OCI-LY7 (cell line): Measurements from ENCODE around the gene DST. TPM values are rescaled to one million over a fixed set of nuclear protein-coding genes. Genes with fewer than 3 reads are reported as not detected.

Experiments
- BruUV-seq: library from RNA; stranded (reverse); fragments of 400-500 nt; replicated peaks from 2 replicates; lab custom pipeline; 2021; lab: Mats Ljungman, UMichigan
- CTCF ChIA-PET: fragments of 300-600 bp; sonication (Branson Sonifier 250); formaldehyde crosslinking; loops from one replicate; lab custom pipeline; 2022; ENCODE audit warnings: antibody characterized with exemption; ENCODE audit not compliant: unreplicated experiment; lab: Charles Lee
- POLR2A ChIA-PET: fragments of 300-600 bp; sonication (Branson Sonifier 250); formaldehyde crosslinking; loops from one replicate; lab custom pipeline; 2022; ENCODE audit warnings: antibody characterized with exemption; lab: Charles Lee
- DNase-seq: peaks from one replicate; pipeline ENCODE4 v3.0.0-alpha.2; 2015; ENCODE audit warnings: low spot score
- H2AFZ ChIP-seq: fragments of 200-600 bp; sonication (generic), shearing (Covaris generic); 2 replicates; pipeline ENCODE4 v1.6.1; 2014; ENCODE audit warnings: mild to moderate bottlenecking, antibody characterized with exemption, low read length, moderate library complexity
- H3K27ac ChIP-seq: fragments of 200-600 bp; sonication (generic); 2 replicates; pipeline ENCODE4 v1.5.1; 2014; ENCODE audit warnings: mixed run types, low read depth, mild to moderate bottlenecking, moderate library complexity, low read length, inconsistent platforms; ENCODE audit not compliant: poor library complexity, severe bottlenecking
- H3K36me3 ChIP-seq: fragments of 200-600 bp; sonication (generic); 2 replicates; pipeline ENCODE4 v1.6.1; 2014; ENCODE audit warnings: mild to moderate bottlenecking, antibody characterized with exemption, low read length, moderate library complexity, mixed read lengths; ENCODE audit not compliant: insufficient read depth
- H3K4me1 ChIP-seq: fragments of 200-600 bp; sonication (generic); 2 replicates; pipeline ENCODE4 v1.5.1; 2014; ENCODE audit warnings: mild to moderate bottlenecking, low read length; ENCODE audit not compliant: insufficient read depth, poor library complexity, severe bottlenecking
- H3K4me2 ChIP-seq: fragments of 200-600 bp; sonication (generic); 2 replicates; pipeline ENCODE4 v1.6.1; 2014; ENCODE audit warnings: mild to moderate bottlenecking, low read length
- H3K4me3 ChIP-seq: fragments of 200-600 bp; sonication (generic); 2 replicates; pipeline ENCODE4 v1.5.1; 2014; ENCODE audit warnings: mild to moderate bottlenecking, low read depth, low read length; ENCODE audit not compliant: poor library complexity, severe bottlenecking
- H3K79me2 ChIP-seq: fragments of 200-600 bp; sonication (generic); 2 replicates; pipeline ENCODE4 v1.6.1; 2016; ENCODE audit warnings: low read depth, mild to moderate bottlenecking, low read length, moderate library complexity, mixed read lengths; ENCODE audit not compliant: insufficient read depth
- H3K9me2 ChIP-seq: fragments of 200-600 bp; sonication (generic); 2 replicates; pipeline ENCODE4 v1.6.1; 2016; ENCODE audit warnings: mild to moderate bottlenecking, low read length, mixed read lengths; ENCODE audit not compliant: insufficient read depth
- H3K9me3 ChIP-seq: fragments of 200-600 bp; sonication (generic); 2 replicates; pipeline ENCODE4 v1.6.1; 2014; ENCODE audit warnings: mild to moderate bottlenecking, mixed run types, low read length, mixed read lengths
- H4K20me1 ChIP-seq: fragments of 200-600 bp; sonication (generic); 2 replicates; pipeline ENCODE4 v1.6.1; 2014; ENCODE audit warnings: mild to moderate bottlenecking, antibody characterized with exemption, low read length, moderate library complexity, mixed read lengths; ENCODE audit not compliant: insufficient read depth
- EZH2phosphoT487 ChIP-seq: fragments of 200-600 bp; sonication (generic); IDR thresholded peaks from 2 replicates; pipeline ENCODE4 v1.6.1; 2018; ENCODE audit warnings: low read depth, borderline replicate concordance, mild to moderate bottlenecking, mixed run types, antibody characterized with exemption, low read length, moderate library complexity, mixed read lengths
- intact Hi-C: fragments of 100-400 bp; cut with micrococcal nuclease; formaldehyde crosslinking; loops from one replicate; pipeline ENCODE4 v1.10.0; 2022; ENCODE audit not compliant: unreplicated experiment
- total RNA-seq, 2 experiments: library from RNA; depleted of rRNA in 1 of 2; stranded (reverse); fragments of >200 nt in 1 of 2; shearing (Covaris generic) in 1 of 2; gene quantifications; 2 replicates each; pipeline ENCODE4 v1.2.3, GENCODE V29; 2014 to 2022
- TF ChIP-seq, protein P1 (sequence below): fragments of 200-600 bp; sonication (generic); conservative IDR thresholded peaks from 2 replicates; pipeline ENCODE4 v1.5.1; 2014; ENCODE audit warnings: mild to moderate bottlenecking, antibody characterized with exemption, low read length, moderate library complexity, mixed read lengths

The DST gene
- total RNA-seq, 2 experiments from 2014 or later = 8.4 to 19.4 TPM

DNA sequence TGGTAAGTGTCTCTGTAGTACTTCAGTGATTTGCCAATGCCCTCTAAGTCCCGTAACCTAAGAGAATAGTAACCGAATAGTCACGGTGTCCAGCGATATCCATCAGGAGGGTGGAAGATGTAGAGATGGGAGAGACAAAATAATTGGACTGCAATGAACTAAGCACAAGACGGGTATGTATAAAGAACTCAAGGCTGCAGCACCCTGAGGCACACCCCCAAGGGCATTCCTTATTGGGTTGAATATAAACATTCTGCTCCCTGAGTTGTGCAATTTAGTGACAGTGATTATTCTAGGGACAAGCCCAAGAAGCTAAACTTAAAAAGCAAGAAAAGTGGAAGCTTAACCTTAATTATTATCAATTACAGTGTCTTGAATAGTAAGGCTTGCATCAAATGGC, 14.6 kb downstream of the DST start:
- intact Hi-C loops = no loop called here
- DNase-seq = no peak
- no TSS peak for BruUV-seq

DNA sequence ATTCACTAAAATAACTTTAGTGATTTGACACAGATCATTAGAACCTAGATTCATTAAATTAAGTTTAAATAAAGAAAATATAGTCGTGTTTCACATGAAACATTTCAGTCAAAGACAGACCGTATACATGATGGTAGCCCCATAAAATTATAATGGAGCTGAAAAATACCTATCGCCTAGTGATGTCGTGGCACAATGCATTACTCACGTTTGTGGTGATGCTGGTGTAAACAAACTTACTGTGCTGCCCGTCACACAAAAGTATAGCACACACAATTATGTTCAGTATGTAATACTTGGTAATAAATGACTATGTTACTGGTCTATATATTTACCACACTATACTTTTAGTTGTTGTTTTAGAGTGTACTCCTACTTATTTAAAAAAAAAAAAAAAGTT, 17.3 kb downstream of the DST start:
- no peak overlapping the region for H3K4me2 ChIP-seq
- H3K9me3 ChIP-seq = no peaks in the 10 kb centered on the region
- intact Hi-C loops = no loop called here
- TF ChIP-seq EZH2phosphoT487 = no peak
- TF ChIP-seq, protein P1, sequence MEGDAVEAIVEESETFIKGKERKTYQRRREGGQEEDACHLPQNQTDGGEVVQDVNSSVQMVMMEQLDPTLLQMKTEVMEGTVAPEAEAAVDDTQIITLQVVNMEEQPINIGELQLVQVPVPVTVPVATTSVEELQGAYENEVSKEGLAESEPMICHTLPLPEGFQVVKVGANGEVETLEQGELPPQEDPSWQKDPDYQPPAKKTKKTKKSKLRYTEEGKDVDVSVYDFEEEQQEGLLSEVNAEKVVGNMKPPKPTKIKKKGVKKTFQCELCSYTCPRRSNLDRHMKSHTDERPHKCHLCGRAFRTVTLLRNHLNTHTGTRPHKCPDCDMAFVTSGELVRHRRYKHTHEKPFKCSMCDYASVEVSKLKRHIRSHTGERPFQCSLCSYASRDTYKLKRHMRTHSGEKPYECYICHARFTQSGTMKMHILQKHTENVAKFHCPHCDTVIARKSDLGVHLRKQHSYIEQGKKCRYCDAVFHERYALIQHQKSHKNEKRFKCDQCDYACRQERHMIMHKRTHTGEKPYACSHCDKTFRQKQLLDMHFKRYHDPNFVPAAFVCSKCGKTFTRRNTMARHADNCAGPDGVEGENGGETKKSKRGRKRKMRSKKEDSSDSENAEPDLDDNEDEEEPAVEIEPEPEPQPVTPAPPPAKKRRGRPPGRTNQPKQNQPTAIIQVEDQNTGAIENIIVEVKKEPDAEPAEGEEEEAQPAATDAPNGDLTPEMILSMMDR = no peak
- H3K79me2 ChIP-seq = no peaks in the 10 kb centered on the region
- no peak overlapping the region for H3K4me3 ChIP-seq
- H2AFZ ChIP-seq = no peak overlapping the region
- ChIA-PET POLR2A (interaction anchor here (0.9 to 1.7 kb wide), 3 partner anchors 9 to 16 kb away, joined by 5 to 6 read pairs (median 5); no protein-coding TSS in a partner anchor), CTCF (no interaction called here)
- DNase-seq = no peak
- H3K27ac ChIP-seq = no peak overlapping the region
- H3K9me2 ChIP-seq = no peaks in the 10 kb centered on the region
- BruUV-seq = no TSS peak
- H3K36me3 ChIP-seq = no peaks in the 10 kb centered on the region
- no peaks in the 10 kb centered on the region for H3K4me1 ChIP-seq
- no peaks in the 10 kb centered on the region for H4K20me1 ChIP-seq

More for the DNA sequence above, 14.6 kb downstream of the DST start:
- Histone ChIP-seq H3K9me3 (no peaks in the 10 kb centered on the region), H3K9me2 (no peaks in the 10 kb centered on the region), H3K4me3 (no peak overlapping the region), H3K27ac (no peak overlapping the region), H4K20me1 (no peaks in the 10 kb centered on the region), H3K4me2 (no peak overlapping the region), H3K36me3 (no peaks in the 10 kb centered on the region), H2AFZ (no peak overlapping the region), H3K79me2 (no peaks in the 10 kb centered on the region), H3K4me1 (no peaks in the 10 kb centered on the region)
- no peak for TF ChIP-seq EZH2phosphoT487
- TF ChIP-seq, protein P1 = no peak
- ChIA-PET POLR2A (no interaction called here), CTCF (no interaction called here)

DNA sequence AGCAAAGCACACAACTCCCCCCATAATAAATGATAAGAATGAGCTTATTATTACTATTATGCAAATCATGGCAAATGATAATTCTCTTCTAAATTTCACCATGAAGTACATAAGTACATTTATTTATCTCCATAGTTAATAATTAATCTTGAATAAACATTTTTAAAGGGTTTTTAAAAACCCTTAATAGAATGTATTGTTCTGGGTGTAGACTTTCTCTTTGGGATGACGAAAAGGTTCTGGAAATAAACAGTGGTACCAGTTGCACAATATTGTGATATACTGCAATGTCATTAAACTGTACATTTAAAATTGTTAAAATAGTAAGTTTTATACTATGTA, 18.0 kb downstream of the DST start:
- no peaks in the 10 kb centered on the region for H3K4me1 ChIP-seq

More for the DNA sequence above, 18.0 kb downstream of the DST start:
- no peak overlapping the region for H3K4me2 ChIP-seq
- H3K9me3 ChIP-seq = no peaks in the 10 kb centered on the region
- H3K27ac ChIP-seq = no peak overlapping the region
- CTCF ChIA-PET = no interaction called here
- no peak for DNase-seq
- intact Hi-C loops = no loop called here
- H4K20me1 ChIP-seq = no peaks in the 10 kb centered on the region
- H3K9me2 ChIP-seq = no peaks in the 10 kb centered on the region
- TF ChIP-seq EZH2phosphoT487 = no peak
- BruUV-seq = no TSS peak
- no peak overlapping the region for H2AFZ ChIP-seq
- H3K4me3 ChIP-seq = no peak overlapping the region
- H3K36me3 ChIP-seq = no peaks in the 10 kb centered on the region
- no peaks in the 10 kb centered on the region for H3K79me2 ChIP-seq
- POLR2A ChIA-PET = interaction anchor here (0.7 kb wide), 1 partner anchor 284 kb away, joined by 4 read pairs; no protein-coding TSS in a partner anchor
